Occipital lobe (tissue), 2 donors: ENCODE results near the gene NDUFB10. TPM values are rescaled to one million over a fixed set of nuclear protein-coding genes. Genes with fewer than 3 reads are reported as not detected.
A peak's percentile ranks its signal among the peaks of the same experiment; 100 is the strongest.
"Not testable (repeated sequence)": the region's sequence is repeated elsewhere in the genome, so short reads cannot be mapped to it uniquely, and the experiment has no call there.

Source experiments
- DNase-seq: peaks from one replicate; lab custom pipeline; 2025; lab: John Stamatoyannopoulos, UW
- total RNA-seq: library from RNA; depleted of rRNA; stranded (reverse); fragments of >200 nt; gene quantifications from one replicate; pipeline ENCODE4 v1.2.3, GENCODE V29; 2014

Gene NDUFB10
- 63.9 TPM for total RNA-seq

DNA sequence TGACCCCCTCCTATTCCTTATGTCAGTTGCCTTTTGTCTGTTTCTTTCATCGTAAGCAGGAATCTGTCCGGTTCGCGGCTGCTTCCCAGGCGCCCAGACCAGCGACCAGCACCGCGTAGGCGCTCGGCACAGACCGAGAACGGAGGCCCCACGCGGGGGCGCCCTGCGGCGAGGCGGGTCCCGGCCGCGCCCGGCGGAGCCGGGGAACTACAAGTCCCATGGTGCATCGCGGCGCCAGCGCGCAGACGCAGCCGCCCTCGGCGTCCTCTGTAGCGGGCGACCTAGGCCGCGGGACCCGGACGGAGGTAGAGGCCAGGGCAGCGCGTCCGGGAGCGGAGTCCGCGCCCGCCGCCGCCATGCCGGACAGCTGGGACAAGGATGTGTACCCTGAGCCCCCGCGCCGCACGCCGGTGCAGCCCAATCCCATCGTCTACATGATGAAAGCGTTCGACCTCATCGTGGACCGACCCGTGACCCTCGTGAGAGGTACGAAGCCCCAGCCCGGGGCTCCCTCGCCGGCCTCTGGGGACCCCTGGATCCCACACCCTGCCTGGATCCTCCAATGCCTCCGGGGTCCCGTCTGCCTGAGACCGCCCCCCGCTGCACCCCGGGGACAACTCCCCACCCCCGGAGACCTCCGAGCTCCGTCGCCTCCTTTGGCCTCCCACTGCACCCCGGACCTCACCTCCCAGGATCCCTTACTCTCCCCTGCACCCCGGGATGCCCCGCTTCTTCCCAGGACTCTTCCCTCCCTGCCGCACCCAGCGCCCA, at the start of gene NDUFB10:
TSS of gene NDUFB10 (plus strand) at position 270 of the 771 bp plus-strand sequence. CDS start at position 357, 87 bp downstream.
- peak; percentile 87 for DNase-seq

DNA sequence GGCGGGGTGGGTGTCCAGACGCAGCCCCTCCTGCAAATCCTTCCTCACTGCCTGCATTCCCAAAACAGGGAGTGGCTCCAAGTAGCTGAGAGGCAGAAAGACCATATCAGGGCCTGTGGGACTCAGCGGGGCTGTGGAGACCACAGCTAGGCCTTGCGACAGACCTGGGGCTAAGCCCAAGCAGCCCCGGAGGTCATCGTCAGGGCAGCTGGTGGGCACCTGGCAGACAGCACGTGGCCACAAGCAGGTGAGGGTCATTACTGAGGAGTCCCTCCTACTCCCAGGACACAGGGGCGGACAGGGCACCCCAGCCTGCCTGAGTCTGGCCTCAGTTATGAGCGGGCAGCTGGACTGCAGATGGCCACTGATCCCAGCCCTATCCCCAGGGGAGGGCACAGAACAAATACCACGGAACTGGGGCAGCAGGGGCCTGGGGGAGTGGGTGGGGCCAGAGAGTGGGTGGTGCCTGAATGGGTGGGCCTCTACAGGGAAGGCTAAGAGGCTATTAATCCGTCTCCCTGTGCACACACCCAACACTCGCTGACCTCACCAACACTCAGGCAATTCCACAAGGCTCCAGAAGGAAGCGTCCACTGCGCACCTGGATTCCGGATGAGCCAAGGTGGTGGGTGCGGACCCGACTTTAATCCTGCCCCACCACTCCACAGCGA, 49.6 kb upstream of the NDUFB10 start:
- no peak for DNase-seq

DNA sequence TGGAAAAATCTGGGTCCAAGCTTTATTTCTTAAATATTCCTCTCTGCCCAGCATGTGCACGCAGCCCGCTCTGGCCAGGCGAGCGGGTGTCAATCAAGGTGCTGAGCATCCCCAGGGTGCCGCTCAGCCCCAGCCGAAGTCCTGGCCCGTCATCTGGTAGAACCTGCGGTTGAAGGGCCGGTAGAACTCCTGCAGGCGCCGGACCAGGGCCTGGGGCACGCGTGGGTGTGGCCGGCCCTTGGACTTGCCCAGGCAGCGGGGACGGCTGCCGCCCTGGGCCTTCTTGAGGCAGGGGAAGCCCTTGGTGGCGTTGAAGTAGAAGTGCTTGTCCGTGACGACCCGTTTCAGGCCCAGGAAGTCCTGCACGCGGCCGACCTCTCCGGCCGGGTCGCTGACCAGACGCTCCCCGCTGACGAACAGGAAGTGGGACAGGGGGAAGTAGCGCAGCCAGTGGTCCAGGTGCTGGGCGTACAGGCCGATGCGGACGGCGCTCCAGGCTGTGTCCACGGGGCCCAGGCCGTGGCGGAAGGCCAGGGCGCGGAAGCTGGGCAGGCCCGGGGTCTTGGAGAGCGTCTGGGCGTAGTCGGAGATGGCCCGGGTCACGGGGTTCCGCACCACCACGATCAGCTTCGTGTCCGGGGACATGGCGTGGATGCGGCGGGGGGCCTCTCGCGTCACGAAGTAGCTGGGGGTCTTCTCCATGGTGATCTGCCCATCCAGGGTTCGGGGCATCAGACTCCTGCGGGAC, 47.7 kb upstream of the NDUFB10 start:
- DNase-seq = no peak

DNA sequence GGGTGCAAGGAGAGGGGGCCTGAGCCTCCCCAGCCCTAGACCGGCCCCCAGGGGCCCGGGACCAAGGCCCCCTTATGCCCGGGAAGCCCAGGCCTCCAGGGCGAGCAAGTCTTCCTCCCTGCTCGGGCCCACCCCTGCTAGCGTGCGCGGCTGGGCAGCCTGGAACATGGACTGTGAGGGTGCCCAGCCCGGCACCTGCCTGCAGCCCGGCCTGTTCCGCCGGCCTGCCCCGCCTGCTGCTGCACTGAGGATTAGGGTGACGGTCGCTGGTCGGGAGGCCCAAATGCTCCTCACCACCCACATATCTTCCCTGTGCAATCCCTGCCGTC, 47.2 kb upstream of the NDUFB10 start:
- DNase-seq = no peak

DNA sequence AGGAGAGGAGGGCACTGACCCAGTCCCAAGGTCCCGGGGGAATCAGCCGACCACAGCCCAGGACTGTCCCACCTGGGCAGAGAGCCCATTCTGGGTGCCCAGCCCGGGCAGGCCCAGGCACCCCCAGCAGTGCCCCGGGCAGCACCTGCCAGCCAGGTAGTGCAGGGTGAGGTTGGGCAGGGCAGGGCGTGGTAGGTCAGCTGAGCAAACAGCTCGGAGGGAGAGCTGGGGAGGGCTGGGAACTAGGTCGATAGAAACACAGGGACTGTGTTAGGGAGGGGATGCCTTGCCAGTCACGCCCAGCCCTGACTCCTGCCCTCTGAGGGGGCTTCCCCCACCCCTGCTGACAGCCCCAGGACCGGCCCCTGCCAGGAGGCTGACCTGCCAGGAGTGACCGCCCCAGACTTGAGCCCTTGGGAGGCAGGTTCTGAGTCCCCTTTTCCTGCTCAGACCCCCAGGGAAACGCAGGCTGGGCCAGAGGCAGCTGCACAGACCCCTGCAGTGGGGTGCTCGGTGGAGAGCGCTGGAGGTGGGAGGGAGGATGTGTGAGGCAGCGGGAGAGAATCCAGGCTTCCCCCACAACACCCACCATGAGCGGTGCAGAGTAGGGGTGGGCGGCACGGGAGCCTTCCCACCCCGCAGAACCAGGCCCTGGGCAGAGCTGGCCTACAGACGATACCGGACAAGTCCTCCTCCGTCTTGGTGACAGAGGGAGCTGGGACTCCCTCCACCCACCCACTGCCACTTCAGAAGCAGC, 45.8 kb upstream of the NDUFB10 start:
- DNase-seq = no peak

DNA sequence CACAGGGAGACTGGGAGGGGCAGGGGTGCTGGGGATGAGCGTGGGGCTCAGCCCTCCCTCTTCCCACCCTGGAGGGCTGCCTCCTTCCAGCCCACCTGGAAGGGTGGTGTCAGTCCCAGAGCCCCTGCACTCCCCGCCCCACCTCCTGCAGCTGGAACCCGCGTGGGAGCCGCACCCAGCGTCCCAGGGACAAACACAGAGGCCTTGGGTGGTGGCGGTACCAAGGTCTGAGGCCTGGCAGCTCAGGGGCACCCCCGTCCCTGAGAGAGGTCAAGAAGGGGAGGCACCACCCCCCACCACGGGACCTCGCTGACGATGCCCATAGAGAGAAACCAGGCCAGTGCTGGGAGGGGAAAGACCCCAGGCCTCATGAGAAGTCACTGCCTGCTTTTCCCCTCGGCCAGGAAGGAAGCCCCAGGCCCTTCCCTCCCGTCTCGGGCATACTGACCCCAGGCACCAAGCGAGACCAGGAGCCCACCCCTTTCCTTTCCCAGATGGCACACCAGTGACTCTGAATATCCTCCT, 45.2 kb upstream of the NDUFB10 start:
- no peak for DNase-seq

DNA sequence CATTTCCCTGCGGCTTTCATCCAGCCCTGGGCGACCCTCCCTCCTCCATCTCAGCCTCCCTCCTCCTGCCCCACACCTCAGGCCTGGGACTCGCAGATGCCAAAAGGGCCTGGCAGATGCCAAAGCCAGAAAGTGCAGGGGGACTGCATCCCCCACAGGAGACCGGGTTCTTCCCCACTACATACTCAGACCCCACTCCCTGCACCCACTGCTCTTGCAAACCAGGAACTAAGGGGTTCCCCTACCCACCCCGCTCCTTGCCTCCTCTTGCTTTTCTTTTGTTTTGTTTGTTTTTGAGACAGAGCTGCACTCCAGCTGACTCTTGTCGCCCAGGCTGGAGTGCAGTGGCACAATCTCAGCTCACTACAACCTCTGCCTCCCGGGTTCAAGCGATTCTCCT, 44.4 kb upstream of the NDUFB10 start:
- DNase-seq = no peak

DNA sequence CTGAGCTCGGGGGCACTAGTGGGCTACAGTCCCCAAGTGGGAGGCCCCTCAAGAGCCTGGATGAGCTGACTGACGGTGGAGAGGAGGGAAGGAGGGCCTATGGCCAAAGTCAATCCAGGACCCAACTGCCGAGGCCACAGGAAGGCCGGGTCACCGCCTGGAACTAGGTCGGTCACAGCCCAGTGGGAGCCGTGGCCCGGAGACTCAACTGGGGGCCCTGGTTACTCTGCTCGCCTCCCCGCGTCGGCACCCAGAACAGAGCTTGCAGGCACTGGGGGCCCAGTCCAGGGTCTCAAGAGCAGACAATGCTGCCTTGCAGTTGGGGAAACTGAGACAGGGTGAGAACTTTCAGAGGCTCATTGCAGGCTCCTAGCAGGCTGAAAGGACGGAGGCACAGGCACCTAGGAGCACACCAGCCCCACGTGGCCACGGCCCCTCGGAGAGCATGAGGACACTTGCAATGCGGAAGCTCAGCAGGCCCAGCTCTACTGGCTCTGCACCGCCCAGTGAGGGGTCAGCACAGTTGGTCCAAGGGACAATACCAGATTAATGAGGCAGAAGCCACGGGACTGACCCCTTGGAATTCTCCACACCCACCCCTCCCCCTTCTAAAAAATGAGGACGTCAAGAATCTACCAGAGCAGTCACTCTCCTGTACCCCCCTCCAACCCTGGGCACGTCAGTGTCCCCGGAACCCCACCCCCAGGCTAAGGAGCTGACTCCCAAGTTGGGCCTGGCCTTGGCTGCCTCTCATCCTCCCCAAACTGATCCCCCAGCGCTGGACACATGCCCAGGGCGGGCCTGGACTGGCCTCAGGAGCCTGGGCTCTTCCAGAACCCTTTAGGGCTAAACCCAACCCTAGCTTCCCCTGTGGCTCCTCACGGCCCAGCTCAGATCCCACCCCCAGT, 43.4 kb upstream of the NDUFB10 start:
- no peak for DNase-seq

DNA sequence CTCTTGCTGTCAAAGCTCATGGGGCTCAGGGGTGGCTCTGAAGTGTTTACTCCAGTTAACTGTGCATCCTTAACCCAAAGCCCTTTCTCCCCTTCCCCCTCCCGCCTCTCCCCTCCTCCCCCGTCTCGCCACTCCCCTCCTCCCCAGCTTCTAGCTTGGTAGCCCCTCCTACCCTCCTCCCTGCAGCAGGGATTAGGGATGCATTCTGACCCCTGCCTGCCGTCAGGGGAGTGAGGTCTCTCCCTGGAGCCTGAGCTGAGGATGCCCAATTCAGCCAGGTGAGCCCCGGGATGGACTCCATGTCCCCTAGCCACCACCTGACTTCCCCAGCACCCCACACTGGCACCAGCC, 42.7 kb upstream of the NDUFB10 start:
- DNase-seq = no peak

DNA sequence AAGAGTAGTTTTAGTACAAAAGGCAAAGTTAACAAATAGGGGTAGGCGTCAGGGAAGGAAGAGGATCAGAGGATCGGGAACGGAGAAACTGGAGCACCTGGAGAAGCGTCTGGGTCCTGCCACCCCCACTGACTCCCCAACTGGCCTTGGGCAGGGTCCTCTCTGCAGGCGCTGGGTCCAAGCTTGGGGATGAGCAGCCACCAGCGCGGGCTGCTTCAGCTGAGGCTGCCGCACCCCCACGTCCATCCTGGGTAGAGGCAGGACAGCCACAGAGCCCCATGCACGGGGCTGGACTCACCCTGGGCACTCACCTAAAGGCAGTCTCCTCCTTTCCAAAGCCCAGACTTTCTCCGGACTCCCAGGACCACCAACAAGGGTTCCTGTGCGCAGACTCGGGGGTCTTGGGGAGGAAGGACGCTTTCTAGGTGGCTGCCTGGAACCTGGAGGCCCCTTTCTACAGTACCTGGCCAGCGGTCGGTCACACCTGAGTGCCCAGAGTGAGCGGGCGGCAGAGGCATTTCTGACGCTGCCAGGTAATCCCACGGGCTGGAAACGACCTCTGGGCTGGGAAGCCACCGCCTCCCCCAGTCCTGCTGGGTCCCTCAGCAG, 42.2 kb upstream of the NDUFB10 start:
- no peak for DNase-seq

DNA sequence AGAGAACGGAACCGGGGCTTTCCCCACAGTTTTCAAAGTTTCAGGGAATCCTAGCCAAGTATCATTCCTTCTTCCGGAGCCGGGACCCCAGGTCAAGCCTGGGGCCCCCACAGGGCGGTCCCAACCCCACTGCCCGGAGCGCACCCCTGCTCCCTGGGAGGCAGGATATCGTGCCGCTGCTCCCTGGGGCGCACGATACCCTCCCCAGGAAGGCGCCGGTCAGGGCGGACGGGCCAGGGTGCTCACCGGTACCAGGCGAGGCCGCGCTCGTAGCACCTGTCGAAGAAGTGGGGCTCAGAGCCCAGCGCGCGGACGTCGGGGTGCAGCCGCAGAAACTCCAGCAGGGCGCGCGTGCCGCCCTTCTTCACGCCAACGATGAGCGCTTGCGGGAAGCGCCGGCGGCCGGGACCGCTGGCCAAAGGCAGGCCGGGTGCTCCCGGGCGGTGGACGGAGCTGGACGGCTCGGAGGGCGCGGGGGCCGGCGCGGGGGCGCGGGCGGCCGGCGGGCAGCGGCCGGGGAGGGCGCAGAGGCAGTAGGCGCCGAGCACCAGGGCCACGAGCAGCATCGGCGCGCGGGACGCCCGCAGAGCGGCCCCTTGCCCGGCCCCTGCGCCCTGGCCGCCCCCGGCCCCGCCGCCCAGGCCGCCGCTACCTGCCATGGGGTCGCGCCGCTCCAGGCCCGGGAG, 41.5 kb upstream of the NDUFB10 start:
- no peak for DNase-seq

DNA sequence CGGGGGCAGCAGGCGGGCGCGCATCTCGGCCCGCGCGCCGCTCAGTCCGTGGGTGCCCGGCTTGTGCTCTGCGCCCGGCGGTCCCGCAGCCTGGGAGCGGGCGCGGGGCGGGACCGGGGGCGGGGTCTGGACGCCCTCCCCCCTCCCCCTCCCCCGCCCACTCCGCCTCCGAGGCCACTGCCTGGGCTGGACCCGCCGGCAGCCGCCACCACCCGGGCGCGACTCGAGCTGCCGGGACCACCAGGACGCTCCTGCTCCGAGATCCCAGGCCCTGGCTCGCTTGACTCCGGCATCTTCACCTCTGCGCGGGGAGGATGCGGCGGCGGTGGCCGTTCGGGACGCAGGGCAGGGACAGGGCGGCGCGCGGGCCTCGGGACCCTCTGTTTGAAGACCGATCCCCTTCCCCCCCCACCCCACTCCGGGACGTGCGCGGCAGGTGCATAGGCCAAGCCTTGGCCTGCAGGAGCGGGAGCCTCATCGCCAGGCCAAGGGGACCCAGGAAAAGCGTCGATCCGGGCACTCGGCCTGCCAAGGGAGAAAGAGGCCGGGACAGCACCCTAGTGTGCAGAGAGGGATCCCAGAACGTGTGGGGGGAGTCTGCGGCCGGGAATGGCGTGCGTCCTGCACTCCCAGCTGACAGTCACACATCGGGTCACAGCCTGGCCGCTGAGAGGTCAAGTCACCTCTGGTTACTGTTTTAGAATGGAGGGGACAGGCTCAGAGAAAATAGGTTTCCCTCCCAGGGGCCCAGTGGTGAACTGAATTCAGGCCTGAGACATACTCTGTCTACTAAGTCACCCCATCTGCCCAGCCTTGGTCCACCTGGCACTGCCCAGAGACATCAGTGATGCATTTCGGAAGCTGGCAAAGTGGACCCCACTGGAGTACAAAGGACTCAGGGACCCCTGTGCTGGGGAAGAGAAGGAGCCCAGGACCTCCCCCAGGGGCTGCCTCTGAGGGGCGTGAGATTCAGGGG, 40.7 kb upstream of the NDUFB10 start, which contains the start of gene HS3ST6:
TSS of gene HS3ST6 (minus strand) at position 65 of the 976 bp plus-strand sequence. CDS start 92 bp downstream, outside the sequence.
- no peak for DNase-seq

DNA sequence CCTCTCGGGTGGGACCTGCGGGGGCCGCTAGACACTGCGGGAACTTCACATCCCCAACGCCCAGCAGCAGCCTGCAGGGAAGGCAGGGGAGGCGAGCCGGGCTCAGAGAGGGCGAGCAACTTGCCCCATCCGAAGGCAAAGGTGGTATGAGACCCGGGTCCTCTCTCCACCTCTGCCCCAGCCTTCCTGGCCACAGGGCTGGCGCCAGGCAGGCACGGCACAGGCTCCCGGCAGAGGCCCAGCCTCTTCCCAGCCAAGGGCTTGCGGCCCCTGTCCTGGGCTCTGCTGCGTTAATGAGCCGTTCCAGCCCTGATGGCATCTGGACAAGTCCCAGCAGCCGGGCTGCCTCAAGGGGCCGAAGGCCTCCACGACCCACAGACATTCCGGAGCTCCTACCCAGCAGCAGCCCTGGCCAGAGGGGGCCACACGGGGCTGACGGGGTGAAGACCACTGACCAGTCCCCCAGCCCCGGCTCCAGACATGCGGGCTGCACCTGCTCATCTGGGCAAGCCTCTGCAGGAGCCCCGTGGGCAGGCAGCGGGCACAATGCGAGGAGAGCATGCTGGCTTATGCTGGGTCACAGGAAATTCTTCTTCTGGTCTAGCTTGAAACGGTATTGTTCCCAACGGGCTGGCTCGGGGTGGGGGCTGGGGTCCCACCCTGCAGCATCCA, 39.9 kb upstream of the NDUFB10 start:
- DNase-seq = no peak

DNA sequence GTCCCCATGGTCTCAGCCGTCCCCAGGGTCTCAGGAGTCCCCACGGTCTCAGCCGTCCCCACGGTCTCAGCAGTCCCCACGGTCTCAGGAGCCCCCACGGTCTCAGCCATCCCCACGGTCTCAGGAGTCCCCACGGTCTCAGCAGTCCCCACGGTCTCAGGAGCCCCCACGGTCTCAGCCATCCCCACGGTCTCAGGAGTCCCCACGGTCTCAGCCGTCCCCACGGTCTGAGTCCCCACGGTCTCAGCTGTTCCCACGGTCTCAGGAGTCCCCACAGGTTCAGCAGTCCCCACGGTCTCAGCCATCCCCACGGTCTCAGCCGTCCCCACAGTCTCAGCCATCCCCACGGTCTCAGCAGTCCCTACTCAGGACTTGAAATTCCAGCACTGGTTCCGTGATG, 39.2 kb upstream of the NDUFB10 start:
- DNase-seq = not testable (repeated sequence)

DNA sequence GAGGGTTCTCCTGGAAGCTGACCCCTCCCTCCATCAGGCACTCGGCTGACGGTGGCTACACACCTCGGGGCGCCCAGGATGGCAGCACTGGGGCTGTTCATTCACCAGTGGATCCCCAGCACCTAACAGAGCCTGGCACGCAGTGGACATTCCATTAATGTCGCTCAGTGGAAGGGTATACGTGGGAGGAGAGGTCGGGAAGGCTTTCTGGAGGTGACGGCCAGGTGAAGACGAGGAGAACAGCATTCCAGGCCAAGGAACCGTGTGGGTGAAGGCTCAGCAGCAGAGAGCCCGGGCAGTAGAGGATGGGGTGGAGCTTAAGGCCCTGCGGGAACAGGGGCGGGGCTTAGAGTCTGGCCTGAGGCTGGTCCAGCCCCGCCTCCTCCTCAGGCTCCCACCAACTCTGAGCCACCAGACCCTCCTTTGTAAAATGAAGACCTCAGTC, 38.6 kb upstream of the NDUFB10 start:
- no peak for DNase-seq

DNA sequence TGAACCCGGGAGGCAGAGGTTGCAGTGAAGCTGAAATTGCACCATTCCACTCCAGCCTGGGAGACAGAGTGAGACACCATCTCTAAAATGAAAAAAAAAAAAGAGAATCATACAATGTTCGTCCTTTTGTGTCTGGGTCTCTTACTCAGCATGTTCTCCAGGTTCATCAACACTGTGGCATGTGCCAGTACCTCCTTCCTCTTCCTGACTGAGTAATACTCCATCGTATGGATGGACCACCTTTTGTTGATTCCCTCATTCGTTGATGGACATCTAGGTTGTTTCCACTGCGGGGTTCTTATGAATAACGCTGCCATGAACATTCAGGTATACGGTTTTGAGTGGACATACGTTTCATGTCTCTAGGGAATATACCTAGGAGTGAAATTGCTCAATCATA, 37.0 kb upstream of the NDUFB10 start:
- no peak for DNase-seq

DNA sequence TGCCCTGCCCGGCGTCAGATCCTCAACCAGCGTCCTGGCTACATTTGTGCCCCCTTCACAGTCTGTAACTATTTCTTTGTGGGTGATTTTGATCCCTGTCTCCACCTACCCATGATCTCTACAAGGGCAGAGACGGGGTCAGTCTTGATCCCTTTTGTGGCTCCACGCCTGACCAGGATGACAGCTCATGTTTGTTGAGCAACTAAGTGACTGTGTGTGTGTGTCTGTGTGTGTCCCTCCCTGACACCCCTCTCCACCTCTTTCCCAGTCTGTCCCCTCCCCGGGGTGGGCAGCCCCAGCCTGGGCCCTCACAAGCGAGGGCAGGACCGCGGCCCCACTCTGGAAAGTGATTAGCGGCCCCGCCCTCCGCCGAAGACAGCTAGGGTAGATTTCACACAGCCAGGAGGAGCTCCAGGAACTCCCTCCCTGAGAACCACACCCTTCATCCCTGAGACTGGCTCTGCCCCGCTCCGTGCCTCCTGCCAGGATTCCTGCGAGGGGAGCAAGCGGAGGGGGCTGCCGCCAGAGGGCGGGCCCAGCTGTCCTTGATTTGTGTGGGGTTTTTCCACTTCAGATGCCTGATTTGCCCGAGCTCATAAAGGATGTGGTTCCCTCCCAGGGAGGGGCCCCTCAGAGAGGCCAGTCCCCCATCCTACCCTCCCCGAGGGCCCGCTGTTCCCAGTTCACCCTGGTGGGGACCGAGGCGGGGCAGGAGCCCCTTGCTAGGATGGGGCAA, 35.9 kb upstream of the NDUFB10 start:
- DNase-seq = no peak
